ENCODE data around the gene CCT8L2.
"Not testable (repeated sequence)": the region's sequence is repeated elsewhere in the genome, so short reads cannot be mapped to it uniquely, and the experiment has no call there.

DNA sequence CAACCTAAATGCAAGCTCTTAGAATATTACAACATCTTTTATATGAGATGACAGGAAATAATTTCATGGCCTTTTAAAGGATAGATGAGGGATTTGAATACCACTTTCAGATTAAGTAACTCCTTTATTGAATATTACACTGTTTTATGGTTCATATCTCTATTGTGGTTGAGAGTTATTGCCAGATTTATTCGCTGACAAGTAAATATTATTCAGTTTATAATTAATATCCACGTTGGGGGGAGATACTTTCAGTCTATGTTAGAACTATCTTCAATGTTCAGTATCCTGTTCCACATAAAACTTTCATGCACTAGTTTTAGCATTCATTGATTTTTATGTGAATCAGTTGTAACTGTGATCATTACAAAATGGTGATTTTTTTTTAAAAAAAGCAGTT is 32.4 kb upstream of the CCT8L2 start:
- TF ChIP-seq, protein P1, sequence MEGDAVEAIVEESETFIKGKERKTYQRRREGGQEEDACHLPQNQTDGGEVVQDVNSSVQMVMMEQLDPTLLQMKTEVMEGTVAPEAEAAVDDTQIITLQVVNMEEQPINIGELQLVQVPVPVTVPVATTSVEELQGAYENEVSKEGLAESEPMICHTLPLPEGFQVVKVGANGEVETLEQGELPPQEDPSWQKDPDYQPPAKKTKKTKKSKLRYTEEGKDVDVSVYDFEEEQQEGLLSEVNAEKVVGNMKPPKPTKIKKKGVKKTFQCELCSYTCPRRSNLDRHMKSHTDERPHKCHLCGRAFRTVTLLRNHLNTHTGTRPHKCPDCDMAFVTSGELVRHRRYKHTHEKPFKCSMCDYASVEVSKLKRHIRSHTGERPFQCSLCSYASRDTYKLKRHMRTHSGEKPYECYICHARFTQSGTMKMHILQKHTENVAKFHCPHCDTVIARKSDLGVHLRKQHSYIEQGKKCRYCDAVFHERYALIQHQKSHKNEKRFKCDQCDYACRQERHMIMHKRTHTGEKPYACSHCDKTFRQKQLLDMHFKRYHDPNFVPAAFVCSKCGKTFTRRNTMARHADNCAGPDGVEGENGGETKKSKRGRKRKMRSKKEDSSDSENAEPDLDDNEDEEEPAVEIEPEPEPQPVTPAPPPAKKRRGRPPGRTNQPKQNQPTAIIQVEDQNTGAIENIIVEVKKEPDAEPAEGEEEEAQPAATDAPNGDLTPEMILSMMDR (IDR thresholded peaks at IDR 0.05; ENCODE audit: low read length) = not testable (repeated sequence)
- not testable (repeated sequence) for TF ChIP-seq EZH2phosphoT487 (IDR thresholded peaks at IDR 0.05; ENCODE audit: low read length)
